ENCODE data around the gene IRF2BPL.

The IRF2BPL gene

GRCh38 chr14:76998910-76999309 lies 29.6 kb downstream of the IRF2BPL start:
- DNase-seq (ENCODE audit: low spot score), result no peak

GRCh38 chr14:76997257-76997970 lies 31.1 kb downstream of the IRF2BPL start:
- no peak for TF ChIP-seq CTCF (IDR thresholded peaks at IDR 0.05; ENCODE audit: extremely low read depth, missing control alignments)
- no peak for DNase-seq (ENCODE audit: low spot score)

More at GRCh38 chr14:76998910-76999309, 29.6 kb downstream of the IRF2BPL start:
- no peak for TF ChIP-seq CTCF (IDR thresholded peaks at IDR 0.05; ENCODE audit: extremely low read depth, missing control alignments)

GRCh38 chr14:76996563-76997146 lies 31.9 kb downstream of the IRF2BPL start:
- no peak for TF ChIP-seq CTCF (IDR thresholded peaks at IDR 0.05; ENCODE audit: extremely low read depth, missing control alignments)
- DNase-seq (ENCODE audit: low spot score), result no peak

- TF ChIP-seq CTCF (IDR thresholded peaks at IDR 0.05; ENCODE audit: extremely low read depth, missing control alignments), result no peak
- DNase-seq (ENCODE audit: low spot score), result no peak
Observed at GRCh38 chr14:76995279-76996035, 33.1 kb downstream of the IRF2BPL start.

GRCh38 chr14:76993752-76994151 lies 34.8 kb downstream of the IRF2BPL start:
- no peak for TF ChIP-seq CTCF (IDR thresholded peaks at IDR 0.05; ENCODE audit: extremely low read depth, missing control alignments)
- DNase-seq (ENCODE audit: low spot score), result no peak

GRCh38 chr14:76990084-76990483 lies 38.4 kb downstream of the IRF2BPL start:
- TF ChIP-seq CTCF (IDR thresholded peaks at IDR 0.05; ENCODE audit: extremely low read depth, missing control alignments), result no peak
- no peak for DNase-seq (ENCODE audit: low spot score)

GRCh38 chr14:76987956-76988520 lies 40.5 kb downstream of the IRF2BPL start:
- no peak for DNase-seq (ENCODE audit: low spot score)
- no peak for TF ChIP-seq CTCF (IDR thresholded peaks at IDR 0.05; ENCODE audit: extremely low read depth, missing control alignments)

Measured in GM20000 (cell line).